GM12891 (cell line): ENCODE results near the gene XXYLT1.

Experiments
- PAX5 ChIP-seq: IDR thresholded peaks from 2 replicates; pipeline ENCODE4 v1.6.1; 2011; ENCODE audit warnings: low read length, moderate library complexity, mild to moderate bottlenecking; ENCODE audit not compliant: insufficient read depth, severe bottlenecking
- POLR2A ChIP-seq: IDR thresholded peaks from 2 replicates; pipeline ENCODE4 v1.6.1; 2011; ENCODE audit warnings: low read depth, low read length, control low read depth
- POLR2AphosphoS5 ChIP-seq: IDR thresholded peaks from 2 replicates; pipeline ENCODE4 v1.6.1; 2011; ENCODE audit warnings: low read depth, low read length, control low read depth
- SPI1 ChIP-seq: IDR thresholded peaks from 2 replicates; pipeline ENCODE4 v1.6.1; 2011; ENCODE audit warnings: low read depth, low read length, control low read depth
- TAF1 ChIP-seq: IDR thresholded peaks from 2 replicates; pipeline ENCODE4 v1.6.1; 2011; ENCODE audit warnings: low read depth, low read length, control low read depth

DNA sequence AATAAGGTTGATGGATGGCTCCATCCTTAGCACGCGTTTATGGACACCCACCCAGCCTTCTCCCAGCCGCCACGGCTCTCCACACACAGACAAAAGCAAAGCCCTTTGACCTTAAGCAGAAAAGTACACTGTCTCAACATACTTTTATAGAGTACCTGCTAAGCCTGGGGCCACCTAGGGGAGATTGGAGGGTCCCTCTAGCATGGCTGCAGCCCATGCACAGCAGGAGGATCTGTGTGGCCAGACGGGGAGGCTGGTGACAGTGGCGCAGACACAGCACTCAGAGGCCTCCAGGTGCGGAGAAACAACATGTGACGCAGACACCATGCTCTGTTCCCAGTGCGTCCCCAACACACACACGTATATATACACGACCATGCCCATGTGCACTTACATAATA, 174.9 kb downstream of the XXYLT1 start:
- TF ChIP-seq POLR2A (no peak), POLR2AphosphoS5 (no peak), TAF1 (no peak), SPI1 (no peak), PAX5 (no peak)
